Putamen (tissue), 1 donor: ENCODE measurements around the gene ZCCHC7.
"Not testable (repeated sequence)": the region's sequence is repeated elsewhere in the genome, so short reads cannot be mapped to it uniquely, and the experiment has no call there.

ENCODE experiments used
- DNase-seq: peaks from one replicate; pipeline ENCODE4 v3.0.0-alpha.2; 2016; ENCODE audit warnings: low spot score

Gene ZCCHC7

GRCh38 chr9:37120843-37121335 lies 515 bp downstream of the ZCCHC7 start:
- not testable (repeated sequence) for DNase-seq

- no peak for DNase-seq
These were observed 1.5 kb downstream of the ZCCHC7 start for GRCh38 chr9:37121881-37122280.

DNA sequence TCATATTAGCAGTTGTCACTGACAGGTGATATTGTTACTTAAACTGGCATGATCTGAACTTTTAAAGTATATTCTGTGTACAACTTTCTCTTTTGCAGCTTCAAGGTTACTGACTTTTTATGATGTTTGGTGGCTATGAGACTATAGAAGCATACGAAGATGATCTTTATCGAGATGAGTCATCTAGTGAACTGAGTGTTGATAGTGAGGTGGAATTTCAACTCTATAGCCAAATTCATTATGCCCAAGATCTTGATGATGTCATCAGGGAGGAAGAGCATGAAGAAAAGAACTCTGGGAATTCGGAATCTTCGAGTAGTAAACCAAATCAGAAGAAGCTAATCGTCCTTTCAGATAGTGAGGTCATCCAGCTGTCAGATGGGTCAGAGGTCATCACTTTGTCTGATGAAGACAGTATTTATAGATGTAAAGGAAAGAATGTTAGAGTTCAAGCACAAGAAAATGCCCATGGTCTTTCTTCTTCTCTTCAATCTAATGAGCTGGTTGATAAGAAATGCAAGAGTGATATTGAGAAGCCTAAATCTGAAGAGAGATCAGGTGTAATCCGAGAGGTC lies 5.9 kb downstream of the ZCCHC7 start:
- no peak for DNase-seq

GRCh38 chr9:37127018-37127417 lies 6.6 kb downstream of the ZCCHC7 start:
- no peak for DNase-seq

GRCh38 chr9:37128051-37128450 lies 7.7 kb downstream of the ZCCHC7 start:
- DNase-seq, result no peak

- no peak for DNase-seq
These were observed 13.8 kb downstream of the ZCCHC7 start for GRCh38 chr9:37134166-37134565.

- no peak for DNase-seq
These were observed 20.6 kb downstream of the ZCCHC7 start for GRCh38 chr9:37141015-37141414.

GRCh38 chr9:37144762-37145161 lies 24.4 kb downstream of the ZCCHC7 start:
- DNase-seq, result no peak

- no peak for DNase-seq
These were observed 26.0 kb downstream of the ZCCHC7 start for GRCh38 chr9:37146410-37146809.

DNA sequence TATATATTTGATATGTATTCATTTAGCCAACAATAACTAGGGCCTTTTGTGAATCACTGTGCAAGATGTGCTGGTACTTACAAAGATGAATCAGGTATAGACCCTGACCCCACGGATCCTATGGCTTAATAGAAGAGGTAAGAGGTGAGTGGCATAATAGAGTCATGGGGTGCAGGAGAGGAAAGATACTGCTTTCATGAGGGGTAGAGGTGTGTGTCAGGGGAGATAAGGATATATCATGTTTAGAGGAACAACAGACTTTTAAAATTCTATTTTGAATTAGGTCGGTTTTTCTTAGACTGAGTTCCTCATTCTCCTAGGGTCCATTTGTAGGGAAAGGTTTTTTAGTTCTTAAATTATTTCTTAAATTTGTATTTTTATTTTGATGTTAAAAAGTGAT lies 27.8 kb downstream of the ZCCHC7 start:
- DNase-seq, result no peak

DNA sequence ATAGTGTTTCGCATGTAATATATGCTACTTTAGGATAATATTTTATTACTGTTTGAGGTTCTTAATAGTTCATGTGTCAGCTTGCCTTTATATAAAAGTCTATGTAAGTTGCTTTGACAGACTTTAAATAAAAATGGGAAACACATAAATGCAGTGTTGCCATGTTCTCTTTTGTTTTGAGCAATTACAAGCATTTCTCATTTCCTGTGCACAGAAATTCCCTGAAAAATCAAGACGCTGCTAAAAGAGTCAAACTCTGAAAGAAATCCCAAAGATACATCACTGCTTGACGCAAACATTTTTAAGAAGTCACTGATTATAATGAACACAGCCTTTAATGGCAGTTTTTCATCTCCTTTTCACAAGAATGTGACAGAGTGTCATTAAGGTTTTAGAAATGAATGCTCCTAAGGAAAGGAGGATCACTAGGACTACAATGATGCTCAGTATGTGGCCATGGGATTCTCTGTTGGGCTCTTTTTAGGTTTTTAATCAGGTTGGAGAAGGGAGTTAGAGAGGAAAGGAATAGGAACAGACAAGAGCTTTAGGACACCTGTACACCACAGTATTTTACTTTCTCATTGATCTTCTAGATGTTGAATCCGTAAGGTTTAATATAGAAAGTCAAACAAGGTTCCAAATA lies 29.4 kb downstream of the ZCCHC7 start:
- no peak for DNase-seq

- DNase-seq, result no peak
These were observed 30.0 kb downstream of the ZCCHC7 start for GRCh38 chr9:37150415-37150814.

GRCh38 chr9:37151812-37152211 lies 31.4 kb downstream of the ZCCHC7 start:
- DNase-seq, result no peak

- DNase-seq, result no peak
These were observed 32.0 kb downstream of the ZCCHC7 start for GRCh38 chr9:37152365-37152764.

DNA sequence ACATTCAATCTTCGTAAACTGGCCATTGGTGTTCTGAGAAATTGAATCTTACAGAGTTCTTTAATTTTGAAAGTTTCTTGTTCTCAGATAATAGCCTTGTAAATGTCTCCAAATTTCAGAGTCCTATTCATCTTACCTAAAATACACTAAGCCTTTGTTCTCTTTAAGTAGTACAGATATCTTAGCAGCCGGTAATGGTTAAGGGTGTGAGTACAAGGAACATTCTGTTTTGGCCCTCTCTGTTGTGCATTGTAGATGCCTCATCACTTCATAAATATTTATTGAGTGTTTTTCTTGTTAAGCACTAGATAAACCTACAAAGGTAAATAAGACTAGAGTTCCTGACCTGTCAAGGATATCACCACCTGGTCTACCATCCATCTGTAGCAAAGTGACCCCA lies 35.2 kb downstream of the ZCCHC7 start:
- DNase-seq, result no peak

DNA sequence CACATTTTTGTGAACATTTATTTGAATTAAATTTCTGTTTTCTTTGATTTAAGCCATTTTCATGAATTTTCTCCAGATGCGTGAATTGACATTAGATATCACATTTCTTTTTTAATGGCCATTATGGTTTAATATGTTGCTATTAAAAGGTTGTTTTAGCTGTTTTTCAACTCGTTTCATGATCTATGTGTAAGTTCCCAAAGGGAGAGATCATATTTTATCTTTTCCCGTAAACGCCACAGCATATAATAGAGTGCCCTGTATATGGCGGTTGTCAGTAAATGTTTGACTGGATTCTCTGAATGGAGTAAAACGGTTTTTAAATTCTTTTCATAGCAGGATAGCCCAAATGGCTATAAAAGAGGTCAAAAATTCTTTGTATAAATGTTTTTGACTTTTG lies 35.8 kb downstream of the ZCCHC7 start:
- no peak for DNase-seq

DNA sequence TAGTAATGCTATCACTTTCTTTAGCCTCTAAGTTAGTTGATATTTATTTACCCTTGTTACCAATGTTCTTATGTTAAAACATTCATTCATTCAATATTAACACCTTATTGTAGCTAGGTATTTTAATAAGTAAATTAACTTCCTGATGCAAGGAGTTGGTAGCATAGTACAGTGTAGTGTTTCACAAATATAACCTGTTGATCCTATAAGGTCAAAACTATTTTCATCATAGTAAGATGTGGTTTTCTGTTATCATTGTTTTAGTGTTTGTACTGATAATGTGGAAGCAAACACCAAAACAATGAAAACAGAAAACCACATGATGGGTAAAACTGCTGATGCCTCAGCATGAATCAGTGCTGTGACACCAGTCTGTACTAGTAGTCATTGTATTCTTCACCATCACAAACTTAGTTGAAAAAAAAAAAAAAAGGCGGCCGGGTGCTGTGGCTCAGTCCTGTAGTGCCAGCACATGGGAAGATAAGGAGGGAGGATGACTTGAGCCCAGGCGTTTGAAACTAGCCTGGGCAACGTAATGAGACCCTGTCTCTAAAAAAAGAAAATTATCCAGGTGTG lies 36.5 kb downstream of the ZCCHC7 start:
- no peak for DNase-seq

DNA sequence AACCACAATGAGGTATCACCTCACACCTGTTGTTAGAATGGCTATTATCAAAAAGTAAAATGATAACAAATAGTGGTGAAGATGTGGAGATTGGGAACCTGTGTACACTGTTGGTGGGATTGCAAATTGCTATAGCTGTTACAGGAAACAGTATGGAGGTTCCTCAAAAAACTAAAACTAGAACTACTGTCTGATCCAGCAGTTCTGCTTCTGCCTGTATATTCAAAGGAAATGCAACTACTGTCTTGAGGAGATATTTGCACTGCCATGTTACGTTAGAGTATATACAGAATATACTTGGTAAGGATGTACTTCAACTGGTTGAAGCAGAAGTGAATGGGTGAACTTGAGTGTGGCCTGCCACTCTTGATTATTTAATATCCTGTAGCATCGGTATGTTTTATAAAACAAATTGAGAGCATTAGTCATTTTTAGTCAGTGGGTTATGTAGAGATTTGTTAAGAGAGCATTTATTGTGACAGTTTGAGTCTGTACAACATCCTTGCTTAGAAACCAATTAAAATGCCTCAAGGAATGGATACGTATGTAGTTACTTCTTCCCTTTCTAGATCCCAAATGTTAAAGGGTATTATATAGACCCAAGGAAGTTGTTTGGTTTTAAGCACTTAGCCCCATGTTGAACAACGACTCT lies 37.5 kb downstream of the ZCCHC7 start:
- no peak for DNase-seq

DNA sequence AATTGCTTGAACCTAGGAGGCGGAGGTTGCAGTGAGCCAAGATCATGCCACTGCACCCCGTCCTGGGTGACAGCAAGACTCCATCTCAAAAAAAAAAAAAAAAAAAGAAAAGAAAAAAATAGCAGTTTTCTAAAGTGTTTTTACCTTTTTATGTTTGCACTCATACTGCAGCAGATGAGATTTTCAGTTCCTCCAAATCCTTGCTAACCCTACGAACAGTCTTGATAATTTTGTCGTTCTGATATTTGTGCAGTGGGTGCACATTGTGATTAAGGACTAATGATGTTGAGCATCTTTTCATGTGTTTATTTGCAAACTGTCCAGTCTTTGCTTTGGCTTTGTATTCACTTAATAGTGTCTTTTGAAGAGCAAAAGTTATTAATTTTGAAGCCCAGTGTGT lies 42.9 kb downstream of the ZCCHC7 start:
- no peak for DNase-seq

DNA sequence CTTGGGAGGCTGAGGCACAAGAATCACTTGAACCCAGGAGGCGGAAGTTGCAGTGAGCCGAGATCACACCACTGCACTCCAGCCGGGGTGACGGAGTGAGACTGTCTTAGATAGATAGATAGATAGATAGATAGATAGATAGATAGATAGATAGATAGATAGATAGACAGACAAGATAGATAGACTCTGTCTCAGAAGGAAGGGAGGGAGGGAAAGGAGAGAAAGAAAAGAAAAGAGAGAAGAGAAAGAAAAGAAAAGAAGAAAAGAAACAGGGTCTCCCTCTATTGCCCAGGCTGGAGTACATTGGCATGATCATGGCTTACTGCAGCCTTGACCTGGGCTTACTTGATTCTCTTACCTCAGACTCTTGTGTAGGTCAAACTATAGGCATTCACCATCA lies 44.0 kb downstream of the ZCCHC7 start:
- DNase-seq, result not testable (repeated sequence)

- no peak for DNase-seq
These were observed 45.3 kb downstream of the ZCCHC7 start for GRCh38 chr9:37165644-37166043.

GRCh38 chr9:37167456-37168047 lies 47.2 kb downstream of the ZCCHC7 start:
- DNase-seq, result no peak

DNA sequence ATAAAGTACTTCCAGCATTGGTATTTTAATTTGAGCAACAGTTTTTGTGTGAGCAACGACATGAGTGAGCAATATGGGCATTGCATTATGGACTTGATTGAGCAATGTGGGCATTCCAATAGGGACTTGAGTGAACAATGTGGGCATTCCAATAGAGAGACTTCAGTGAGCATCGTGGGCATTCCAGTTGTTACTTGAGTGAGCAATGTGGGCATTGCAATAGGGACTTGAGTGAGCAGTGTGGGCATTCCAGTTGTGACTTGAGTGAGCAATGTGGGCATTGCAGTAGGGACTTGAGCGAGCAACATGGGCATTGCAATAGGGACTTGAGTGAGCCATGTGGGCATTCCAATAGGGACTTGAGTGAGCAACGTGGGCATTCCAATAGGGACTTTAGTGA lies 52.2 kb downstream of the ZCCHC7 start:
- no peak for DNase-seq
